HPDE6-E6E7 (cell line): Measurements from ENCODE around the gene CHKA.

Experiments
- DNase-seq: peaks from one replicate; pipeline ENCODE4 v3.0.0; 2011; ENCODE audit warnings: missing footprints; ENCODE audit errors: extremely low spot score

The CHKA gene

DNA sequence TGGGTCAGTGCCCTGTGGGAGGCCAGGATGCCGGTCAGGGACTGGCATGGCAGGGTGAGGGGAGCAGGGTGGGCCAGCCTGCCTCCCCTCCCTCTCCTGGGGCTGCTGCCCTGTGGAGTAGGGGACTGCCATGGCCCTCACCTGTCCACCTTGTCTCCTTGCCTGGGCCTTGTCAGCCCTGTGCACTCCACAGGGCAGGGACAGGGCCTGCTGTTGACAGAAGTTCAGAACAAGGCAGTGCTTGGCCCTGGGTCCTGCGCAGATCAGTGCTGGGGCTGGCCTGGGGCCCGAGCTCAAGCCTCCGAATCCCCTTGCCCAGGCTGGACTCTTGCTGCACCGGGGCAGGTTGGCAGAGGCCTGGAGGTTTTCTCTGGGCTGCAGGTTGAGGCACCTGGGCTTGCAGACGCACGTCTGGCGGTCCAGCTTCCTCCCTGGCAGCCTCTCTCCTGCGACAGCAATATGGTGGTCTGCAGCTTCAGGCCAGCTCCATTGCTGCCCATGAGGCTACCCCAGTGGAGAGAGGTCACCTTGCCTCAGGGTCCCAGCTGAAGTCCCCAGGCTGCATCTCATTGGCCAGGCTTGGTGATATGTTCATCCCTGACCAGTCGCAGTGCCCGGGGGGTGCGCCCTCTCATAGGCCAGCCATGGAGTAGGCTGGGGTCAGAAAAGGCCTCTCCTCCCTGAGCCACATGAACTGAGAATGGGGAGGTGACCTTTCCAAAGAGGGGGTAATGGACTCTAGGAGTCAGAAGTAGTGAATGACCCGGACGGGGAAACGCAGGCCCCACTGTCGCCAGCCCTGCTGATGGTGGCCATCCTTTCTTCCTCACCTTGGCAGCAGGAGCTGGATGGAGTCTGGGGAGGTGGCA lies 21.5 kb upstream of the CHKA start:
- no peak for DNase-seq

DNA sequence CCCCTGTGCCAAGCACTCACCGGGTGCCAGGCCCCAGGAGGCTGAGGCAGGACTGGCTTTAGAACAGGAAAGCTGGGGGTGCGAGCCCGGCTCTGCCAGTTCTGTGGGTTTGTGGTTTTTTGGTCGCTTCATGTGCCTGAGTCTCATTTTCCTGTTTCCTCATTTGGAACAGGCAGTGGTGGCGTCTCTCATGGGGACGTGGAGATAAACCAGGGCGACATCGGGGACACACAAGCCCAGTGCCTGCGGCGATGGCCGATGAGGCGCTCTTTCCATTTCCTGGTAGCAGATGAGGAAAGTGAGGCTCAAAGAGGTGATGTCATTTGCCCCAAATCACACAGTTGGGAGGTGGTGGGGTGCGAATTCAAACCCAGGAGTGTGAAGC lies 20.8 kb upstream of the CHKA start:
- no peak for DNase-seq

DNA sequence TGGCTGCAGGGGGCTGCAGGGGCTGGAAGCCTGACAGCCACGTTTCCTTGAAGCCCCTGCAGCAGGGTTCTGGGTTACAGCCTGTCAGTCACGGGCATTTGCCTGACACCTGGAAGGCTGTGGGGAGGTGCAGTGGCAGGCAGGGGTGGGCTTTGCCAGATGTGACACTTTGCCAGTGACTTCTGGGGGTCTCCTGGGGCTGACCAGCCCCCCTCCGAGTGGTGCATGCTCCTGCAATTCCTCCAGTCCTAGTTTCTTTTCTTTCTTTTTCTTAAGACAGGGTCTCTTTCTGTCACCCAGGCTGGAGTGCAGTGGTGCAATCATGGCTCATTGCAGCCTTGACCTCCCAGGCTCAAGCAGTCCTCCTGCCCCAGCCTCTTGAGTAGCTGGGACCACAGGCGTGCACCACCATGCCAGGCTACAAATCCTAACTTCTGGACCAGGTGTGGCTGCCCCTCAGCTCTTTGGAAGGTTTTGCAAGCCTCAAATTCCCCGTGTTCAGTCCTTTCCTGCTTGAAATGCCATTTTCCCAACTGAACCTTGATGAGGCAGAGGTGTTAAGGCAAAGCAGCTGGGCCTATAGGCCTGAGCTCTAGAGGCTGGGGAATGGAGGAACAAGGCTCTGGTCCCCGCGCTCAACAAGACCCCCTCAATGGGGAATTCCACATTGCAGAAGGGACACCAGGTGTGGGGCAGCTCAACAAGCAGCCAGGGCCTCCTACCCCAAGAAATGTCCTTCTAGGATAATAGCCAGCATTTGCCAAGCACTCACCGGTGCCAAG lies 20.2 kb upstream of the CHKA start:
- DNase-seq: no peak

DNA sequence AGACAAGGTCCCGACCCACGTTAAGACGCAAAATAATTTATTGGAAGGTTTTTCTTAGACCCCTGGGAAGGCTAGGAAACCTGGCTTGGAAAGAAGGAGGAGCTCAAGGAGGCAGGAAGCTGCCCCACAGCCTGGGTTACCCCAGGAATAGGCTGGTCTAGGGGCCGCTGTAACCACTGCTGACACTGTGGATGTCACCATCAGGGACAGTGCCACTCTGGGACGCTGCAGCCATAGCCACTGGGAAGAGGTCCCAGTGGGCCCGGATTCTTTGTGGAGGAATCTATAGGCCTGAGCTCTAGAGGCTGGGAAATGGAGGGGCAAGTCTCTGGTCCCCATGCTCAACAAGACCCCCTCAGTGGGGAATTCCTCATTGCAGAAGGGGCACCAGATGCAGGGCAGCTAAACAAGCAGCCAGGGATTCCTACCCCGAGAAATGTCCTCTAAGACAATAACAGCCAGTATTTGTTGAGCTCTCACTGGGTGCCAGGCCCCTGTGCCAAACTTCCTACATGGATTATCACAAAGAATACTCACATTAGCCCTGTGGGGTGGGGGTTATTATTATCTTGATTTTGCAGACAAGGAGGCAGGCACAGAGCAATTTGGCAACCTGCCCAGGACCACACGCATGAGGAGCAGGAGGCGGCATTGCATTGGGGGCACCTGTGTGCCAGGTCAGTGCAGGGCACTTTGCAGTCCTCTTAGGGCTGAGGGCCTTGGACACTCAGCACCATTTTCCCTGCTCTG lies 19.5 kb upstream of the CHKA start:
- no peak for DNase-seq

GRCh38 chr11:68138237-68138636 lies 17.0 kb upstream of the CHKA start:
- no peak for DNase-seq

DNA sequence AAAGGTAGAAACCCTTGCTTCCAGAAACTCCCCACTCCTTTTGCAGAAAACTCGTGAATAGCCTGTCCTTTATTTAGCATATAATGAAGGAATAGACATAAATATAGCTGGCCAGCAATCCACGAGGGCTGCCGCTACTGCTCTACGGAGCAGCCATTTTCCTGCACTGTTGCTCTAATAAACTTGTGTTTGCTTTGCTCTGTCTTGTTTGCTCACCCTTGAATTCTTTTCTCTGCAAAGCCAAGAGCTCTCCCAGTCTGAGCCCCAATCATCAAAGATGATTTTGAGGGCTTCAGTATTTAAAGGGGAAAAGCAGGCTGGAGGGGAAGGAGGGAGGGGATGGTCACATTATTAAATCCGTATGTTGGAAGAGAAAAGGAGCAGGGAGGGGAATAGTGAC lies 16.6 kb upstream of the CHKA start:
- no peak for DNase-seq

- DNase-seq: no peak
Observed at GRCh38 chr11:68136866-68137265, 15.7 kb upstream of the CHKA start.

GRCh38 chr11:68135161-68135560 lies 14.0 kb upstream of the CHKA start:
- DNase-seq: no peak

DNA sequence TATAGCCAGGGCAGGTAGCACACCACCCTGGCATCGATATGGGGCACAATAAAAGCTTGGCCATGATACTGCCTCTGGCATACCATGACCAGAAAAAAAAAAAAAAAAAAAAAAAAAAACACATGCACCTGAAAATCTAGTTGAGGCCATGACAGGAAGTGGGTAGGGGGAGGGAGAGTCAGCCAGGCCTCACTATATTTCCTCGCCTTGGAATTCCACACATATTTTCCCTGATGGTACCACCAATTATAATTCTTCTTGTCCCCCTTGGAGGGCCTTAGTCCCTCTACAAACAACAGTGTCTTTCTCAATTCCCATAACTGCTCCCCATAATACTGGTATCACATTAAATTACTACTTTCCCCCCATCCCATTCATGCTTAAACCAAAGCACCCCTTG lies 12.6 kb upstream of the CHKA start:
- no peak for DNase-seq

DNA sequence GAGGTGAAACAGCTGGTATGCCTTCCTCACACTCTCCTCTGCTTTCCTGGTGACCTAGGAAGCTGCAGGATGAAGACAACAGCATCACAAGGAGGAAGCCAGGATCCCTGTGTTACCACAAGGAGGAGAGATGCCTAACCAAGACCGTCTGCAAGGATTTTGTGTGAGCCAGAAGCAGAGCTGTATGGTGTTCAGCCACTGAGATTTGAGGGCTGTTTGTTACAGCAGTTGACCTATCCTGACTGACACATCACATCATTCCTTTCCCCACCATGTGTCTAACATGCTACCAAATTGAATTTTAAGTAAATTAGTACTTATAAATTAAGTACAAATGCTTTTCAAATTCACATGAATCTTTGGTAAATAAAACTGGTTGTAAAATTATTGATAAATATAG lies 8.9 kb upstream of the CHKA start:
- DNase-seq: no peak

- no peak for DNase-seq
Observed at GRCh38 chr11:68128682-68129327, 7.6 kb upstream of the CHKA start.

DNA sequence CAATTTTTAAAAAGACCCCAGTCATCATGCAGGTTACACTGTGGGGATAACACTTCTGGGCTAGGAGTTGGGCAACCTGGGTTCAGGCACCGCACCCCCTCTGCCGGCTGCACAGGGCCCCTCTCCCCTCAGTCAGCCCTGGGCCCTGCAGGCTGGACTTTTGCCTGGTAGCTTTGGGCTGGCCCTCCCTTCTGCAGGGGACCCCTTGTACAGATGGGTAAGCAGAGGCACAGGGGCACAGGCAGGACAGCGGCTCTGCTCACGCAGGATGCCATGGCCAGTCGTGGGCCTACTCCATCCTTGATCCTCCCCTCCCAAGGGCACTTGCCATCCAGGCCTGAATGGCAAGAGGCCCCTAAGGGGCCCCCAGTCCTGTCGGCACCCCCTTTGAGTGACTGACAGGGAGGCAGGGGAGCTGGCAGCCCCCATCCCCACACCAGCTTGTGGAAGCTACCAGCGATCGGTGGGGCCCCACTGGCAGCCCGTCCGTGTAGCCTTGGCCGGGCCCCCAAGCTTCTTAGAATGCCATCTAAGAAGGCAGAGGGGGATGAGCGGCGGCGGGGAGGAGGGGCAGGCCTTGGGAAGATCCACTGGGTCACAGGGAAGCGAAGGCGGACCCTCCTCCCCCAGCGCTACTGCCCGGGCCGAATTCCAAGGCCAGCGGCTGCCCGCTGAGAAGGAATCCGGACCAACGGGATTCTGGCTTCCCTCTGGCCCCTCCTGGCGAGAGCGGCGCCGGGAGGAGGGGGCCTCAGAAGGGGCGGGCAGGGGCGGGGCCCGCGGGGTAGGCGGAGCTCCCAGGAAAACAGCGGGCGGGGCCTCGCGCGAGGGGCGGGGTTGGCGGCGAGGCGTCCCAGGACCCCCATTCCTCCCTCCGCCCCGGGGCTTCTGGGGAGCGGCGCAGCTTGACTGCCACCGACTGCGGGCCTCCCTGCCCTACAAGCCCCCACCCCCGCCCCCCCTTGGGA lies 6.8 kb upstream of the CHKA start:
- DNase-seq: no peak

DNA sequence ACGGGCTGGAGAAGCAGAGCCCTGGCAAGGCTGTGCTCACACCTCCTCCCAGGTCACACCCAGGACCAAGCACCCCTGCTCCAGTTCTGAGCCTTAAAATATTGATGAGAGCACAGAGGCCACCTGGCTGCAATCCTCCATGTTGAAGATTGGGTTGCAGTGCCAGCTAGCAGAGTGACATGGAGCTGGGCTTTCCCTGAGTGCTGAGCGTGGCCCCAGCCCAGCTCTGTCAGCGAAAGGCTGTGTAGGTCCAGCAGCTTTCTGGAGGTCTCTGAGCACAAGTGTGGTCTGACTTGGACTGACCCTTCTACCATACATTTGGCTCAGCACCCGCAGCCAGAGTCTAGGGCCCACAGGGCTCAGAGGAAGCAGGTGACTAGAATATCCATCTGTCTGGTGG lies 4.0 kb upstream of the CHKA start:
- DNase-seq: no peak

GRCh38 chr11:68122936-68123539 lies 1.9 kb upstream of the CHKA start:
- DNase-seq: no peak

DNA sequence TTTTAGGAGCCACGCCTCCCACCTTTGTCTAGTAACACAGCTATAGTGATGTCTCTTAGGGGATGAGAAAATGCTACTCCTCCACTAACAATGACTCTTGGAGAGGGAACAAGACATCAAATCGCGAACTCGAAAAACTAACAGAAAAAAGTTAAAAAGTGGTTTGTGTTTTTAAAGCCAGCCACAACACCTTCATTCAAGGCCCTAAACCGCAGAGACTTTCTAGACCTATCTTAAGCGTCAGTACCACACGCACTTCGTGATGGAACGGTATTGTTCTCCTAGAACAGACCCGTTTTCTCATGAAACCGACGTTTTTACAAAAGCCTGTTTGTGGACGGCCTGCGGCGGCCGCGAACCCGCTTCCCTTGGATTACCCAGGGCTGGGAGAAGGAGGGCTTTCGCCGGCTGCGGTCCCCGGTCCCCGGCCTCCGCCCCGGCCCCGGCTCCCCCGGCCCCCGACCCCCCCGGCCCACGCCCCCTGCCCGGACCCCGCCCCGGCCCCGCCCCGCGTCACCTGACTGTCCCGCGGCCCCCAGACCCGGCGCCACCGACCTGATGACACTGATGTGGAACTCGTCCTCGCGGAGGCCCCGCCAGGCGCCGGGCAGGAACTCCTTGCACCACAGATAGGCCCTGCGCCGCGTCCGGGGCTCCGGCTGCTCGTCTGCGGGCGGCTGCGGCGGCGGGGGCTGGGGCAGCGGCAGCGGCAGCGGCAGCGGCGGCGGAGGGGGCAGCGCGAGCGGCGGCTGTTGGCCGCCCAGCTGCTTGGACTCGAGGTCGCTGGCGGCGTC lies 718 bp downstream of the CHKA start:
- DNase-seq: no peak

GRCh38 chr11:68118706-68119448 lies 2.3 kb downstream of the CHKA start:
- DNase-seq: no peak

GRCh38 chr11:68117853-68118470 lies 3.2 kb downstream of the CHKA start:
- DNase-seq: no peak

DNA sequence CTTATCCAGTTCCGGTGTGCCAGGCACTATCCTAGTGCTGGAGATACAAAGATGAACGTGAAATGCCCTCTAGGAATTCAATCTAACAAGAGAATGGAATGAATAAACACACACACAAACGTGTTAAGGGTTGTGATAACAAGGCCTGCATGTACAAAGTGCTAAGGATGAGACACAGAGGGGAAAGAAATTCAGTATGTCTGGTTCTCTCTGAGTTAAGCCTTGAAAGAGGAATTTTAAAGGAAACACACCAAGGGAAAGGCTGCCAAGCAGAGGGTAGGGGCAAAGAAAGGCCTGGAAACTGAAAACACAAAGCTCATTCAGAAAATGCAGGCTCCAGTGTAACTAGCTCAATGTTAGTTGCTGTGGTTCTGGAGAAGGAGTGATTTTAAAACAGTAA lies 4.2 kb downstream of the CHKA start:
- no peak for DNase-seq
